SK-N-SH treated with all-trans-retinoic acid at 6 μM for 48 hours (cell line): ENCODE data around the gene PPARA.
A peak's percentile ranks its signal among the peaks of the same experiment; 100 is the strongest.

Experiments used
- ATAC-seq: fragments of 200-7000 bp; cut with Tn5 transposase; 3 replicates; pipeline ENCODE4 v1.9.1; 2020; ENCODE audit warnings: mild to moderate bottlenecking, moderate library complexity
- ARNTL ChIP-seq: fragments of 450-650 bp; formaldehyde crosslinking; IDR thresholded peaks from 2 replicates; pipeline ENCODE4 v1.5.0; 2020; ENCODE audit warnings: low read depth, mild to moderate bottlenecking, moderate library complexity, borderline replicate concordance
- BACH2 ChIP-seq: fragments of 250-450 bp; sonication (Bioruptor Pico); IDR thresholded peaks from 2 replicates; pipeline ENCODE4 v1.9.0; 2021; ENCODE audit warnings: mild to moderate bottlenecking, borderline replicate concordance
- CREB5 ChIP-seq: fragments of 250-450 bp; sonication (Bioruptor Pico); IDR thresholded peaks from 2 replicates; pipeline ENCODE4 v1.5.1; 2020; ENCODE audit warnings: low read depth, mild to moderate bottlenecking, moderate library complexity
- CSDC2 ChIP-seq: fragments of 250-450 bp; sonication (Bioruptor Pico); IDR thresholded peaks from 2 replicates; pipeline ENCODE4 v1.5.0; 2020; ENCODE audit warnings: mild to moderate bottlenecking, moderate library complexity
- CSRNP3 ChIP-seq: fragments of 250-450 bp; sonication (Bioruptor Pico); IDR thresholded peaks from 2 replicates; pipeline ENCODE4 v1.5.1; 2021; ENCODE audit warnings: mild to moderate bottlenecking, moderate library complexity
- ESRRG ChIP-seq: fragments of 250-450 bp; sonication (Bioruptor Pico); IDR thresholded peaks from 2 replicates; pipeline ENCODE4 v1.6.1; 2021; ENCODE audit warnings: mild to moderate bottlenecking
- GLIS3 ChIP-seq: fragments of 250-450 bp; sonication (Bioruptor Pico); IDR thresholded peaks from 2 replicates; pipeline ENCODE4 v1.5.0; 2020; ENCODE audit warnings: mild to moderate bottlenecking, moderate library complexity
- ISL1 ChIP-seq: fragments of 250-450 bp; sonication (Bioruptor Pico); IDR thresholded peaks from 2 replicates; pipeline ENCODE4 v2.1.2; 2022; ENCODE audit warnings: mild to moderate bottlenecking, moderate library complexity
- OSR1 ChIP-seq: fragments of 250-450 bp; sonication (Bioruptor Pico); IDR thresholded peaks from 2 replicates; pipeline ENCODE4 v1.8.0; 2022; ENCODE audit warnings: moderate library complexity, mild to moderate bottlenecking, inconsistent platforms
- PATZ1 ChIP-seq: fragments of 250-450 bp; sonication (Bioruptor Pico); IDR thresholded peaks from 2 replicates; pipeline ENCODE4 v1.8.0; 2020; ENCODE audit warnings: mild to moderate bottlenecking, moderate library complexity, borderline replicate concordance
- POU6F1 ChIP-seq: fragments of 250-450 bp; sonication (Bioruptor Pico); IDR thresholded peaks from 2 replicates; pipeline ENCODE4 v1.8.0; 2021; ENCODE audit warnings: low read depth, mild to moderate bottlenecking, moderate library complexity, borderline replicate concordance
- PPARA ChIP-seq: fragments of 250-450 bp; sonication (Bioruptor Pico); IDR thresholded peaks from 2 replicates; pipeline ENCODE4 v1.5.0; 2020; ENCODE audit warnings: mild to moderate bottlenecking, borderline replicate concordance
- RARB ChIP-seq: fragments of 250-450 bp; sonication (Bioruptor Pico); IDR thresholded peaks from 2 replicates; pipeline ENCODE4 v1.8.0; 2021; ENCODE audit warnings: mild to moderate bottlenecking, moderate library complexity
- SNAI2 ChIP-seq: fragments of 250-450 bp; sonication (Bioruptor Pico); IDR thresholded peaks from 2 replicates; pipeline ENCODE4 v1.5.0; 2020; ENCODE audit warnings: mild to moderate bottlenecking, moderate library complexity
- TCF4 ChIP-seq: fragments of 250-450 bp; sonication (Bioruptor Pico); IDR thresholded peaks from 2 replicates; pipeline ENCODE4 v1.8.0; 2021; ENCODE audit warnings: mild to moderate bottlenecking, moderate library complexity, borderline replicate concordance
- TOX ChIP-seq: fragments of 250-450 bp; sonication (Bioruptor Pico); IDR thresholded peaks from 2 replicates; pipeline ENCODE4 v1.8.0; 2021; ENCODE audit warnings: mild to moderate bottlenecking, moderate library complexity, borderline replicate concordance
- TSHZ2 ChIP-seq: fragments of 250-450 bp; sonication (Bioruptor Pico); IDR thresholded peaks from 2 replicates; pipeline ENCODE4 v1.5.0; 2020; ENCODE audit warnings: mild to moderate bottlenecking, moderate library complexity
- ZC3H10 ChIP-seq: fragments of 250-450 bp; sonication (Bioruptor Pico); IDR thresholded peaks from 2 replicates; pipeline ENCODE4 v1.5.1; 2021; ENCODE audit warnings: mild to moderate bottlenecking, moderate library complexity
- ZFP3 ChIP-seq: fragments of 250-450 bp; sonication (Bioruptor Pico); IDR thresholded peaks from 2 replicates; pipeline ENCODE4 v1.5.0; 2020; ENCODE audit warnings: mild to moderate bottlenecking, moderate library complexity
- ZFP30 ChIP-seq: fragments of 450-650 bp; formaldehyde crosslinking; IDR thresholded peaks from 2 replicates; pipeline ENCODE4 v1.5.0; 2022; ENCODE audit warnings: mild to moderate bottlenecking, moderate library complexity
- ZNF565 ChIP-seq: fragments of 450-650 bp; formaldehyde crosslinking; conservative IDR thresholded peaks from 2 replicates; pipeline ENCODE4 v1.5.0; 2020; ENCODE audit warnings: low read depth, mild to moderate bottlenecking, moderate library complexity
- ZNF70 ChIP-seq: fragments of 450-650 bp; formaldehyde crosslinking; IDR thresholded peaks from 2 replicates; pipeline ENCODE4 v1.5.0; 2020; ENCODE audit warnings: mild to moderate bottlenecking, moderate library complexity
- ZNF8 ChIP-seq: fragments of 450-650 bp; formaldehyde crosslinking; IDR thresholded peaks from 2 replicates; pipeline ENCODE4 v1.5.0; 2020; ENCODE audit warnings: mild to moderate bottlenecking, moderate library complexity

Gene PPARA

GRCh38 chr22:46125311-46125710 lies 25.0 kb upstream of the PPARA start:
- TF ChIP-seq TOX (CRISPR knock-in tag) (no peak), GLIS3 (CRISPR knock-in tag) (no peak), ZNF565 (CRISPR knock-in tag) (no peak)
- ATAC-seq: no peak

GRCh38 chr22:46125816-46126765 lies 24.2 kb upstream of the PPARA start:
- no peak for ATAC-seq

GRCh38 chr22:46126853-46127385 lies 23.4 kb upstream of the PPARA start:
- ATAC-seq: no peak
- TF ChIP-seq ZFP3 (peak; percentile 97), CSDC2 (no peak)

More at GRCh38 chr22:46125816-46126765, 24.2 kb upstream of the PPARA start:
- TF ChIP-seq ZC3H10 (CRISPR knock-in tag): no peak
- TF ChIP-seq ZFP3: no peak
- no peak for TF ChIP-seq TOX (CRISPR knock-in tag)
- TF ChIP-seq BACH2 (CRISPR knock-in tag): no peak
- no peak for TF ChIP-seq RARB (CRISPR knock-in tag)
- TF ChIP-seq ZNF565 (CRISPR knock-in tag): no peak
- no peak for TF ChIP-seq ESRRG (CRISPR knock-in tag)
- TF ChIP-seq CSRNP3 (CRISPR knock-in tag): no peak
- no peak for TF ChIP-seq PATZ1 (CRISPR knock-in tag)

GRCh38 chr22:46127556-46127955 lies 22.8 kb upstream of the PPARA start:
- TF ChIP-seq TSHZ2 (CRISPR knock-in tag) (no peak), ZFP30 (no peak), ZFP3 (no peak), CSDC2 (no peak), BACH2 (CRISPR knock-in tag) (no peak), CREB5 (CRISPR knock-in tag) (no peak), ZNF8 (no peak), ZNF70 (no peak), ZNF565 (CRISPR knock-in tag) (no peak), ZC3H10 (CRISPR knock-in tag) (no peak), OSR1 (CRISPR knock-in tag) (no peak), GLIS3 (CRISPR knock-in tag) (no peak), ARNTL (no peak), TCF4 (no peak), ISL1 (CRISPR knock-in tag) (no peak), POU6F1 (CRISPR knock-in tag) (no peak), CSRNP3 (CRISPR knock-in tag) (no peak), PPARA (CRISPR knock-in tag) (no peak), SNAI2 (CRISPR knock-in tag) (no peak)
- ATAC-seq: no peak
